ENCODE results near the gene GPR157. TPM values are rescaled to one million over a fixed set of nuclear protein-coding genes. Genes with fewer than 3 reads are reported as not detected.

The GPR157 gene
- total and polyA plus RNA-seq, 10 of the 15 experiments (the other 5 are each of a cell fraction or from before 2014, with no cell fraction given) = 0.66 to 15.9 (median 3.1) TPM

GRCh38 chr1:9169601-9170137 lies 40.8 kb upstream of the GPR157 start (continued):
- TF ChIP-seq TCF12 (IDR thresholded peaks at IDR 0.05; ENCODE audit: low read depth, low read length) (no peak), MXI1 (IDR thresholded peaks at IDR 0.05; ENCODE audit: low read depth, low read length) (no peak), EED (IDR thresholded peaks at IDR 0.05; ENCODE audit: low read depth) (no peak)
- TF ChIP-seq, protein P1, sequence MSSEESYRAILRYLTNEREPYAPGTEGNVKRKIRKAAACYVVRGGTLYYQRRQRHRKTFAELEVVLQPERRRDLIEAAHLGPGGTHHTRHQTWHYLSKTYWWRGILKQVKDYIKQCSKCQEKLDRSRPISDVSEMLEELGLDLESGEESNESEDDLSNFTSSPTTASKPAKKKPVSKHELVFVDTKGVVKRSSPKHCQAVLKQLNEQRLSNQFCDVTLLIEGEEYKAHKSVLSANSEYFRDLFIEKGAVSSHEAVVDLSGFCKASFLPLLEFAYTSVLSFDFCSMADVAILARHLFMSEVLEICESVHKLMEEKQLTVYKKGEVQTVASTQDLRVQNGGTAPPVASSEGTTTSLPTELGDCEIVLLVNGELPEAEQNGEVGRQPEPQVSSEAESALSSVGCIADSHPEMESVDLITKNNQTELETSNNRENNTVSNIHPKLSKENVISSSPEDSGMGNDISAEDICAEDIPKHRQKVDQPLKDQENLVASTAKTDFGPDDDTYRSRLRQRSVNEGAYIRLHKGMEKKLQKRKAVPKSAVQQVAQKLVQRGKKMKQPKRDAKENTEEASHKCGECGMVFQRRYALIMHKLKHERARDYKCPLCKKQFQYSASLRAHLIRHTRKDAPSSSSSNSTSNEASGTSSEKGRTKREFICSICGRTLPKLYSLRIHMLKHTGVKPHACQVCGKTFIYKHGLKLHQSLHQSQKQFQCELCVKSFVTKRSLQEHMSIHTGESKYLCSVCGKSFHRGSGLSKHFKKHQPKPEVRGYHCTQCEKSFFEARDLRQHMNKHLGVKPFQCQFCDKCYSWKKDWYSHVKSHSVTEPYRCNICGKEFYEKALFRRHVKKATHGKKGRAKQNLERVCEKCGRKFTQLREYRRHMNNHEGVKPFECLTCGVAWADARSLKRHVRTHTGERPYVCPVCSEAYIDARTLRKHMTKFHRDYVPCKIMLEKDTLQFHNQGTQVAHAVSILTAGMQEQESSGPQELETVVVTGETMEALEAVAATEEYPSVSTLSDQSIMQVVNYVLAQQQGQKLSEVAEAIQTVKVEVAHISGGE (CRISPR knock-in tag; IDR thresholded peaks at IDR 0.05) = no peak
- TF ChIP-seq, protein P2, sequence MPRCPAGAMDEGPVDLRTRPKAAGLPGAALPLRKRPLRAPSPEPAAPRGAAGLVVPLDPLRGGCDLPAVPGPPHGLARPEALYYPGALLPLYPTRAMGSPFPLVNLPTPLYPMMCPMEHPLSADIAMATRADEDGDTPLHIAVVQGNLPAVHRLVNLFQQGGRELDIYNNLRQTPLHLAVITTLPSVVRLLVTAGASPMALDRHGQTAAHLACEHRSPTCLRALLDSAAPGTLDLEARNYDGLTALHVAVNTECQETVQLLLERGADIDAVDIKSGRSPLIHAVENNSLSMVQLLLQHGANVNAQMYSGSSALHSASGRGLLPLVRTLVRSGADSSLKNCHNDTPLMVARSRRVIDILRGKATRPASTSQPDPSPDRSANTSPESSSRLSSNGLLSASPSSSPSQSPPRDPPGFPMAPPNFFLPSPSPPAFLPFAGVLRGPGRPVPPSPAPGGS (IDR thresholded peaks at IDR 0.05; ENCODE audit: borderline replicate concordance, insufficient read depth, low read depth, low read length, poor library complexity, severe bottlenecking) = no peak

DNA sequence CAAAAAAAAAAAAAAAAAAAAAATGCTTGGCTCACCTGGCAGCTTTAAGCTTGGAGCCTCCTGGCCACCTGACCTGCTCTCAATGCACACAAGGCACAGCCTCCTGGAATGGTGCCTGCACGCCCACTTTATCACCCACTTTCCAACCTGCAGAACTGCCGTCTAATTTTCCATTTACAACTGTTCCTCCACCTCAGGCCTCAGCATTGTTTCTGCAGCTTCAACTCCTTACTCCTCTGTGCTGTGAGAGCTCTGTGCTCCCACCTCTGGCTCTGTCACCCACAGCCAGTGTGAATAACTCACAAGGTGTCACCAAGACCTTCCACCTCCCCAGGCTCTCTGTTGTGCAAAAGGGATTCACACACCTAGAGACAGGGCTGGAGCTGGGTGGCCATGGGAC lies 38.7 kb upstream of the GPR157 start:
- CTCF ChIA-PET = interaction anchor here (1.1 to 3.9 kb wide), 4 partner anchors 13 to 29 kb away, joined by 3 to 33 read pairs (median 5); no protein-coding TSS in a partner anchor
- 100% methylated on average over 2 of the region's 2 CpGs for whole genome bisulfite sequencing (ENCODE audit: insufficient coverage, insufficient replicate concordance, low lambda C conversion rate, missing lambda C conversion rate)
- no peak overlapping the region for H3K9ac ChIP-seq (ENCODE audit: control insufficient read depth, insufficient read depth, low read length)
- POLR2A ChIA-PET = interaction anchor here (0.6 to 0.7 kb wide), 2 partner anchors 91 to 250 kb away, joined by 3 to 6 read pairs; no protein-coding TSS in a partner anchor
- H4K20me1 ChIP-seq (ENCODE audit: control insufficient read depth, insufficient read depth) = no peaks in the 10 kb centered on the region; the same call in 1 of the 2 replicates
- H3K4me1 ChIP-seq (ENCODE audit: control insufficient read depth, insufficient read depth, low read length) = peaks cover 30% of the 10 kb centered on the region
- H3K79me2 ChIP-seq (ENCODE audit: control insufficient read depth, insufficient read depth, low read length) = peaks cover 71% of the 10 kb centered on the region
- H3K9me3 ChIP-seq (replicated peaks; ENCODE audit: control insufficient read depth, insufficient read depth, low read length) = no peaks in the 10 kb centered on the region
- H3K4me3 ChIP-seq = no peak overlapping the region
- intact Hi-C loops (cut with micrococcal nuclease; ENCODE audit: unreplicated experiment) (no loop called here), in situ Hi-C loops (cut with MboI) (no loop called here)
- SMC1A ChIA-PET (ENCODE audit: uncharacterized antibody, unreplicated experiment) = interaction anchor here (1.0 to 1.2 kb wide), 2 partner anchors 26 kb away, joined by 3 to 4 read pairs; no protein-coding TSS in a partner anchor
- ATAC-seq (no peak), FAIRE-seq (no peak), DNase-seq (ENCODE audit: low read depth, low spot score) (no peak)
- RAD21 ChIA-PET (ENCODE audit: unreplicated experiment) = interaction anchor here (1.1 to 1.3 kb wide), 2 partner anchors 12 to 46 kb away, joined by 3 read pairs; no protein-coding TSS in a partner anchor
- no peak for TF ChIP-seq MYB (IDR thresholded peaks at IDR 0.05; ENCODE audit: borderline replicate concordance, low read depth, low read length)
- H3K4me2 ChIP-seq (ENCODE audit: control insufficient read depth, insufficient read depth) = no peak overlapping the region
- H3K36me3 ChIP-seq (ENCODE audit: control insufficient read depth in 2 of 2, insufficient read depth in 2 of 2, low read length in 1 of 2) = peaks cover 4% of the 10 kb centered on the region in 2 experiments; a peak in 3 of 4 replicates
- H3K27ac ChIP-seq (ENCODE audit: control insufficient read depth, insufficient read depth) = no peak overlapping the region
- no peaks in the 10 kb centered on the region for H3K27me3 ChIP-seq (replicated peaks in 1 of 2; ENCODE audit: control insufficient read depth in 2 of 2, insufficient read depth in 2 of 2, low read length in 1 of 2)
- no TSS peak for BruUV-seq (replicated peaks)
- H2AFZ ChIP-seq (ENCODE audit: control insufficient read depth, low read depth, low read length) = no peak overlapping the region
